ENCODE results near the gene SH3GLB2.

DNA sequence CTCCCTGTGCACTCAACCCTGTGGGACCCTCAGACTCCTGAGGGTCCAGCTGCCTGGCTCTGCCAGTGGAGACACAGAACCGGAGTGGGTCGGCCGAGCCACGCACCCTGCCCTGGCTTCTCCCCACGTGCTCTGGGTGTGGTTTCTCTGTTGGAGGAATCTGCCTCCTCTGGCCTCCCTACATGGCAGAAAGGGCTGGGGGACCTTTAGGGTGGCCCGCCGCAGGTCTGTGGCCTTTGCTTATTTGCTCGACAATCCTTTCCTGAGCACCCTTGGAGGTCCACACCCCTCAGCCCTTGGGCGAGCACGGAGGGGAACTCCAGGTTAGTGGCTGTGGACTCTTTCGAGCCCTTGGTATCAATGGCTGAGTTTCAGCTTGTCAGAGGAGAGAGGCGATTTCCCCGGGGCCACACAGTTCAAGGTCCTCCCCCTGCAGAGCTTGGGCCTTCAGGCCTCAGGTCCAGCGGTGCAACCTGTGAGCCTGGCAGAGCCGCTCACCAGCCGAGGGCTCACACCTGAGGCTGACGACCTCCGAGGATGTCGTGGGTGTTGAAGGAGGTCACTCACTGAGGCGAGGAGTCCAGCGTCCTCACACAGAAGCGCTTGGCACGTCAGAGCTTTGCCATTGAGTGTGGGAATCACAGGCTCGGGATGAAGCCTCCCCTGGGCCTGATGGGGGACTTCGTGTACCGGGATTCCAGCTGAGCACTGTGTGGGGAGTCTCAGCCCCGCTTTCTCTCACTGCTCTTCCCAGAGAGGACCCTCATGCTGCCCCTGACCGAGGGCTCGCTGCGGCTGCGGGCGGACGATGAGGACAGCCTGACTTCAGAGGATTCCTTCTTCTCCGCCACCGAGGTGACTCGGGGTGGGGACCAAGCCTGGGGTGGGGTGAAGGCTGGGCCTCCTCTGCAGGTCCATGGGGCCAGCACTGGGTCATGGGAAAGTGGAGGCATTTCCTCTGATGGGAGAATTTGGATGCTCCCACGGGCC is 32.0 kb upstream of the SH3GLB2 start:
- TF ChIP-seq, protein P1, sequence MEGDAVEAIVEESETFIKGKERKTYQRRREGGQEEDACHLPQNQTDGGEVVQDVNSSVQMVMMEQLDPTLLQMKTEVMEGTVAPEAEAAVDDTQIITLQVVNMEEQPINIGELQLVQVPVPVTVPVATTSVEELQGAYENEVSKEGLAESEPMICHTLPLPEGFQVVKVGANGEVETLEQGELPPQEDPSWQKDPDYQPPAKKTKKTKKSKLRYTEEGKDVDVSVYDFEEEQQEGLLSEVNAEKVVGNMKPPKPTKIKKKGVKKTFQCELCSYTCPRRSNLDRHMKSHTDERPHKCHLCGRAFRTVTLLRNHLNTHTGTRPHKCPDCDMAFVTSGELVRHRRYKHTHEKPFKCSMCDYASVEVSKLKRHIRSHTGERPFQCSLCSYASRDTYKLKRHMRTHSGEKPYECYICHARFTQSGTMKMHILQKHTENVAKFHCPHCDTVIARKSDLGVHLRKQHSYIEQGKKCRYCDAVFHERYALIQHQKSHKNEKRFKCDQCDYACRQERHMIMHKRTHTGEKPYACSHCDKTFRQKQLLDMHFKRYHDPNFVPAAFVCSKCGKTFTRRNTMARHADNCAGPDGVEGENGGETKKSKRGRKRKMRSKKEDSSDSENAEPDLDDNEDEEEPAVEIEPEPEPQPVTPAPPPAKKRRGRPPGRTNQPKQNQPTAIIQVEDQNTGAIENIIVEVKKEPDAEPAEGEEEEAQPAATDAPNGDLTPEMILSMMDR (conservative IDR thresholded peaks at IDR 0.05; ENCODE audit: low read depth, low read length) = no peak
- no peak for TF ChIP-seq EZH2 (IDR thresholded peaks at IDR 0.05; ENCODE audit: borderline replicate concordance, low read depth, low read length, poor library complexity, severe bottlenecking)
